Adipocyte (in vitro differentiated cells): Measurements from ENCODE around the gene ASCL3.
A peak's percentile ranks its signal among the peaks of the same experiment; 100 is the strongest.
"Not testable (repeated sequence)": the region's sequence is repeated elsewhere in the genome, so short reads cannot be mapped to it uniquely, and the experiment has no call there.

Experiments used
- DNase-seq: peaks from one replicate; pipeline ENCODE4 v3.0.0-alpha.2; 2015; ENCODE audit warnings: low read depth
- H3K27me3 ChIP-seq: replicated peaks from 2 replicates; pipeline ENCODE4 v1.7.0; 2013; ENCODE audit warnings: mild to moderate bottlenecking, low read length, moderate library complexity; ENCODE audit not compliant: control insufficient read depth, insufficient read depth
- H3K36me3 ChIP-seq: 2 replicates; pipeline ENCODE4 v1.7.0; 2013; ENCODE audit warnings: low read length, mild to moderate bottlenecking, moderate library complexity; ENCODE audit not compliant: control insufficient read depth, insufficient read depth, severe bottlenecking
- H3K4me1 ChIP-seq: 2 replicates; pipeline ENCODE4 v1.7.0; 2013; ENCODE audit warnings: mild to moderate bottlenecking, low read length, moderate library complexity; ENCODE audit not compliant: control insufficient read depth, insufficient read depth
- H3K4me3 ChIP-seq: 2 replicates; pipeline ENCODE4 v1.7.0; 2013; ENCODE audit warnings: mild to moderate bottlenecking, low read length, moderate library complexity
- H3K9ac ChIP-seq: 2 replicates; pipeline ENCODE4 v1.7.0; 2013; ENCODE audit warnings: mild to moderate bottlenecking, low read length, moderate library complexity
- H3K9me3 ChIP-seq: 2 replicates; pipeline ENCODE4 v1.7.0; 2013; ENCODE audit warnings: mild to moderate bottlenecking, low read length, moderate library complexity; ENCODE audit not compliant: control insufficient read depth

Gene ASCL3

GRCh38 chr11:8905528-8906165, 37.2 kb downstream of the ASCL3 start:
- peak; percentile 88 for DNase-seq

GRCh38 chr11:8899119-8899753, 43.6 kb downstream of the ASCL3 start:
- H3K9ac ChIP-seq: no peak overlapping the region
- H3K4me1 ChIP-seq: no peaks in the 10 kb centered on the region
- no peaks in the 10 kb centered on the region for H3K27me3 ChIP-seq
- H3K36me3 ChIP-seq: no peaks in the 10 kb centered on the region
- no peak for DNase-seq
- peaks cover 17% of the 10 kb centered on the region for H3K9me3 ChIP-seq
- H3K4me3 ChIP-seq: no peak overlapping the region

More at GRCh38 chr11:8905528-8906165, 37.2 kb downstream of the ASCL3 start:
- H3K9ac ChIP-seq: no peak overlapping the region
- no peak overlapping the region for H3K4me3 ChIP-seq
- H3K36me3 ChIP-seq: no peaks in the 10 kb centered on the region
- H3K27me3 ChIP-seq: no peaks in the 10 kb centered on the region
- peaks cover 25% of the 10 kb centered on the region for H3K4me1 ChIP-seq
- no peaks in the 10 kb centered on the region for H3K9me3 ChIP-seq

- H3K4me1 ChIP-seq, DNase-seq, H3K27me3 ChIP-seq, H3K4me3 ChIP-seq, H3K36me3 ChIP-seq, H3K9me3 ChIP-seq, H3K9ac ChIP-seq: not testable (repeated sequence)
These were observed 51.6 kb downstream of the ASCL3 start for GRCh38 chr11:8891185-8891584.
